ENCODE measurements around the gene ARID1A. TPM values are rescaled to one million over a fixed set of nuclear protein-coding genes. Genes with fewer than 3 reads are reported as not detected.

The ARID1A gene
- total and polyA plus RNA-seq, 4 donors, result 12.2 to 31.9 (median 20.2) TPM

DNA sequence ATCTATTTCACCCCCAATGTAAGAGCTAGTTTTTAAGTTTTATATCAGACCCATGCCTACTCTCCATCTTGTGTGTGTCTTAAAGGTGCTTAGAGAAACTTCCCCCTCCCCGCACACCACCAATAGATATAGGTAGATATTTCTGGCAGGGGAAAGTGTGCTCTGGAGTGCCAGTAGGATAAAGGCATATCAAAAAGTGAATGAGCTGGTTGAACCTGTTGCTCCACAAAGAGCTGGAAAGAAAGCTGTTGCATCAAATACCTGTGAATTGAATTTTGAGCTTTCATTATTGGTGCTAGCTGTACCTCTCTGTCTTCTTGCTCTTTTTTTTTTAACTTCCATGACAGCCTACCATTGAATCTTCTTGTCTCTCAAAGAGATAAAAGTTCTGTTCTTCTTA lies 32.8 kb downstream of the ARID1A start:
- peaks cover 10 to 30% (median 19%) of the 10 kb centered on the region in 4 donors for H3K4me1 ChIP-seq (ENCODE audit: control insufficient read depth in 4 of 4, insufficient read depth in 4 of 4, low read length in 3 of 4)
- no peaks in the 10 kb centered on the region for H3K27me3 ChIP-seq (ENCODE audit: control insufficient read depth in 4 of 4, insufficient read depth in 4 of 4, low read length in 3 of 4)
- WGBS, result 98% methylated on average over 1 of the region's 1 CpG
- no peak for DNase-seq (ENCODE audit: low spot score)
- H3K9me3 ChIP-seq (ENCODE audit: control insufficient read depth in 4 of 4, low read length in 3 of 4), result no peaks in the 10 kb centered on the region
- H3K4me3 ChIP-seq (ENCODE audit: low read depth in 1 of 3, low read length in 3 of 3), result no peak overlapping the region
- no peak overlapping the region for H3K9ac ChIP-seq (ENCODE audit: low read depth in 1 of 2, low read length in 2 of 2)
- TF ChIP-seq FOXA1 (IDR thresholded peaks at IDR 0.05) (no peak), ATF3 (IDR thresholded peaks at IDR 0.05) (no peak), FOXA2 (IDR thresholded peaks at IDR 0.05) (no peak), RXRA (IDR thresholded peaks at IDR 0.05) (no peak), RAD21 (IDR thresholded peaks at IDR 0.05) (no peak), YY1 (IDR thresholded peaks at IDR 0.05) (no peak), NR2F2 (IDR thresholded peaks at IDR 0.05) (no peak), HNF4A (conservative IDR thresholded peaks at IDR 0.05) (no peak), GABPA (IDR thresholded peaks at IDR 0.05 in 1 of 2, conservative IDR thresholded peaks at IDR 0.05 in 1 of 2) (no peak), SP1 (IDR thresholded peaks at IDR 0.05) (no peak)
- TF ChIP-seq, protein P1, sequence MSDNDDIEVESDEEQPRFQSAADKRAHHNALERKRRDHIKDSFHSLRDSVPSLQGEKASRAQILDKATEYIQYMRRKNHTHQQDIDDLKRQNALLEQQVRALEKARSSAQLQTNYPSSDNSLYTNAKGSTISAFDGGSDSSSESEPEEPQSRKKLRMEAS (IDR thresholded peaks at IDR 0.05), result no peak
- TF ChIP-seq, protein P2, sequence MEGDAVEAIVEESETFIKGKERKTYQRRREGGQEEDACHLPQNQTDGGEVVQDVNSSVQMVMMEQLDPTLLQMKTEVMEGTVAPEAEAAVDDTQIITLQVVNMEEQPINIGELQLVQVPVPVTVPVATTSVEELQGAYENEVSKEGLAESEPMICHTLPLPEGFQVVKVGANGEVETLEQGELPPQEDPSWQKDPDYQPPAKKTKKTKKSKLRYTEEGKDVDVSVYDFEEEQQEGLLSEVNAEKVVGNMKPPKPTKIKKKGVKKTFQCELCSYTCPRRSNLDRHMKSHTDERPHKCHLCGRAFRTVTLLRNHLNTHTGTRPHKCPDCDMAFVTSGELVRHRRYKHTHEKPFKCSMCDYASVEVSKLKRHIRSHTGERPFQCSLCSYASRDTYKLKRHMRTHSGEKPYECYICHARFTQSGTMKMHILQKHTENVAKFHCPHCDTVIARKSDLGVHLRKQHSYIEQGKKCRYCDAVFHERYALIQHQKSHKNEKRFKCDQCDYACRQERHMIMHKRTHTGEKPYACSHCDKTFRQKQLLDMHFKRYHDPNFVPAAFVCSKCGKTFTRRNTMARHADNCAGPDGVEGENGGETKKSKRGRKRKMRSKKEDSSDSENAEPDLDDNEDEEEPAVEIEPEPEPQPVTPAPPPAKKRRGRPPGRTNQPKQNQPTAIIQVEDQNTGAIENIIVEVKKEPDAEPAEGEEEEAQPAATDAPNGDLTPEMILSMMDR (IDR thresholded peaks at IDR 0.05; ENCODE audit: low read depth, low read length, missing input control), result no peak
- TF ChIP-seq, protein P3, sequence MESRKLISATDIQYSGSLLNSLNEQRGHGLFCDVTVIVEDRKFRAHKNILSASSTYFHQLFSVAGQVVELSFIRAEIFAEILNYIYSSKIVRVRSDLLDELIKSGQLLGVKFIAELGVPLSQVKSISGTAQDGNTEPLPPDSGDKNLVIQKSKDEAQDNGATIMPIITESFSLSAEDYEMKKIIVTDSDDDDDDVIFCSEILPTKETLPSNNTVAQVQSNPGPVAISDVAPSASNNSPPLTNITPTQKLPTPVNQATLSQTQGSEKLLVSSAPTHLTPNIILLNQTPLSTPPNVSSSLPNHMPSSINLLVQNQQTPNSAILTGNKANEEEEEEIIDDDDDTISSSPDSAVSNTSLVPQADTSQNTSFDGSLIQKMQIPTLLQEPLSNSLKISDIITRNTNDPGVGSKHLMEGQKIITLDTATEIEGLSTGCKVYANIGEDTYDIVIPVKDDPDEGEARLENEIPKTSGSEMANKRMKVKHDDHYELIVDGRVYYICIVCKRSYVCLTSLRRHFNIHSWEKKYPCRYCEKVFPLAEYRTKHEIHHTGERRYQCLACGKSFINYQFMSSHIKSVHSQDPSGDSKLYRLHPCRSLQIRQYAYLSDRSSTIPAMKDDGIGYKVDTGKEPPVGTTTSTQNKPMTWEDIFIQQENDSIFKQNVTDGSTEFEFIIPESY (IDR thresholded peaks at IDR 0.05), result no peak
- H3K36me3 ChIP-seq (ENCODE audit: control insufficient read depth in 4 of 4, insufficient read depth in 3 of 4, low read depth in 1 of 4, low read length in 3 of 4), result peaks cover 4 to 35% (median 31%) of the 10 kb centered on the region in 4 donors
- no peak overlapping the region for H3K27ac ChIP-seq (ENCODE audit: low read depth in 1 of 2, low read length in 2 of 2)

- TF ChIP-seq HNF4A (conservative IDR thresholded peaks at IDR 0.05) (no peak), TAF1 (conservative IDR thresholded peaks at IDR 0.05) (no peak), RXRA (IDR thresholded peaks at IDR 0.05) (no peak), YY1 (IDR thresholded peaks at IDR 0.05) (no peak)
- TF ChIP-seq, protein P2 (IDR thresholded peaks at IDR 0.05; ENCODE audit: low read depth, low read length, missing input control), result no peak
- TF ChIP-seq, protein P4, sequence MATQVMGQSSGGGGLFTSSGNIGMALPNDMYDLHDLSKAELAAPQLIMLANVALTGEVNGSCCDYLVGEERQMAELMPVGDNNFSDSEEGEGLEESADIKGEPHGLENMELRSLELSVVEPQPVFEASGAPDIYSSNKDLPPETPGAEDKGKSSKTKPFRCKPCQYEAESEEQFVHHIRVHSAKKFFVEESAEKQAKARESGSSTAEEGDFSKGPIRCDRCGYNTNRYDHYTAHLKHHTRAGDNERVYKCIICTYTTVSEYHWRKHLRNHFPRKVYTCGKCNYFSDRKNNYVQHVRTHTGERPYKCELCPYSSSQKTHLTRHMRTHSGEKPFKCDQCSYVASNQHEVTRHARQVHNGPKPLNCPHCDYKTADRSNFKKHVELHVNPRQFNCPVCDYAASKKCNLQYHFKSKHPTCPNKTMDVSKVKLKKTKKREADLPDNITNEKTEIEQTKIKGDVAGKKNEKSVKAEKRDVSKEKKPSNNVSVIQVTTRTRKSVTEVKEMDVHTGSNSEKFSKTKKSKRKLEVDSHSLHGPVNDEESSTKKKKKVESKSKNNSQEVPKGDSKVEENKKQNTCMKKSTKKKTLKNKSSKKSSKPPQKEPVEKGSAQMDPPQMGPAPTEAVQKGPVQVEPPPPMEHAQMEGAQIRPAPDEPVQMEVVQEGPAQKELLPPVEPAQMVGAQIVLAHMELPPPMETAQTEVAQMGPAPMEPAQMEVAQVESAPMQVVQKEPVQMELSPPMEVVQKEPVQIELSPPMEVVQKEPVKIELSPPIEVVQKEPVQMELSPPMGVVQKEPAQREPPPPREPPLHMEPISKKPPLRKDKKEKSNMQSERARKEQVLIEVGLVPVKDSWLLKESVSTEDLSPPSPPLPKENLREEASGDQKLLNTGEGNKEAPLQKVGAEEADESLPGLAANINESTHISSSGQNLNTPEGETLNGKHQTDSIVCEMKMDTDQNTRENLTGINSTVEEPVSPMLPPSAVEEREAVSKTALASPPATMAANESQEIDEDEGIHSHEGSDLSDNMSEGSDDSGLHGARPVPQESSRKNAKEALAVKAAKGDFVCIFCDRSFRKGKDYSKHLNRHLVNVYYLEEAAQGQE (IDR thresholded peaks at IDR 0.05), result no peak
- no peak for DNase-seq (ENCODE audit: low spot score)
- Histone ChIP-seq H3K4me1 (ENCODE audit: control insufficient read depth in 4 of 4, insufficient read depth in 4 of 4, low read length in 3 of 4) (peaks cover 9 to 20% (median 10%) of the 10 kb centered on the region in 4 donors), H3K4me3 (ENCODE audit: low read depth in 1 of 3, low read length in 3 of 3) (no peak overlapping the region), H3K27me3 (ENCODE audit: control insufficient read depth in 4 of 4, insufficient read depth in 4 of 4, low read length in 3 of 4) (no peaks in the 10 kb centered on the region), H3K27ac (ENCODE audit: low read depth in 1 of 2, low read length in 2 of 2) (no peak overlapping the region), H3K9ac (ENCODE audit: low read depth in 1 of 2, low read length in 2 of 2) (no peak overlapping the region), H3K36me3 (ENCODE audit: control insufficient read depth in 4 of 4, insufficient read depth in 3 of 4, low read depth in 1 of 4, low read length in 3 of 4) (peaks cover 8 to 43% (median 39%) of the 10 kb centered on the region in 4 donors), H3K9me3 (ENCODE audit: control insufficient read depth in 4 of 4, low read length in 3 of 4) (no peaks in the 10 kb centered on the region)
- WGBS, result 98% methylated on average over 12 of the region's 12 CpGs
Observed at GRCh38 chr1:26729633-26730032, 33.8 kb downstream of the ARID1A start.
